Lower leg skin (tissue), 4 donors: ENCODE data around the gene EGFL8. TPM values are rescaled to one million over a fixed set of nuclear protein-coding genes. Genes with fewer than 3 reads are reported as not detected.
A peak's percentile ranks its signal among the peaks of the same experiment; 100 is the strongest.
"Not testable (repeated sequence)": the region's sequence is repeated elsewhere in the genome, so short reads cannot be mapped to it uniquely, and the experiment has no call there.

Experiments used
- DNase-seq, 2 donors: peaks; one replicate each; pipeline ENCODE4 v3.0.0-alpha.2; 2019; ENCODE audit warnings: low spot score in 2 of 2
- H3K4me3 ChIP-seq: fragments of 200-600 bp; sonication (generic); 2 replicates; pipeline ENCODE4 v1.5.1; 2017; ENCODE audit warnings: mild to moderate bottlenecking, low read depth; ENCODE audit not compliant: poor library complexity, severe bottlenecking
- POLR2A ChIP-seq, 2 donors: fragments of 450-650 bp; IDR thresholded peaks; one replicate each; pipeline ENCODE4 v1.6.1; 2016 to 2017; ENCODE audit warnings: antibody characterized with exemption in 2 of 2, mild to moderate bottlenecking in 1 of 2, moderate library complexity in 1 of 2
- WGBS, 2 donors: methylation state at CpG; one replicate each; pipeline ENCODE4 v1.1.5; 2018; 5-methylcytosine and 5-hydroxymethylcytosine counted together
- intact Hi-C: fragments of 100-400 bp; cut with DNase I; formaldehyde crosslinking; loops from one replicate; pipeline ENCODE4 v1.15.0; 2023; ENCODE audit warnings: low total_unique reads
- total RNA-seq, 4 donors: library from RNA; depleted of rRNA; stranded (reverse); fragments of >200 nt; gene quantifications; one replicate each; pipeline ENCODE4 v1.1.0, GENCODE V29; 2016
- TF ChIP-seq, protein P1 (sequence below), 3 donors: fragments of 450-650 bp; IDR thresholded peaks; one replicate each; pipeline ENCODE4 v1.5.1; 2016; ENCODE audit warnings: antibody characterized with exemption in 3 of 3, mild to moderate bottlenecking in 3 of 3, moderate library complexity in 2 of 3

EGFL8 gene
- total RNA-seq, 4 donors from 2014 or later, result 12.5 to 40.8 (median 18.6) TPM

- no peak for DNase-seq
- WGBS, 2 donors, result 86 to 88% methylated on average over 7 of the region's 9 CpGs
- intact Hi-C loops, result no loop called here
- no peak overlapping the region for H3K4me3 ChIP-seq
- no peak for TF ChIP-seq POLR2A (IDR thresholded peaks at IDR 0.05)
- TF ChIP-seq, protein P1, sequence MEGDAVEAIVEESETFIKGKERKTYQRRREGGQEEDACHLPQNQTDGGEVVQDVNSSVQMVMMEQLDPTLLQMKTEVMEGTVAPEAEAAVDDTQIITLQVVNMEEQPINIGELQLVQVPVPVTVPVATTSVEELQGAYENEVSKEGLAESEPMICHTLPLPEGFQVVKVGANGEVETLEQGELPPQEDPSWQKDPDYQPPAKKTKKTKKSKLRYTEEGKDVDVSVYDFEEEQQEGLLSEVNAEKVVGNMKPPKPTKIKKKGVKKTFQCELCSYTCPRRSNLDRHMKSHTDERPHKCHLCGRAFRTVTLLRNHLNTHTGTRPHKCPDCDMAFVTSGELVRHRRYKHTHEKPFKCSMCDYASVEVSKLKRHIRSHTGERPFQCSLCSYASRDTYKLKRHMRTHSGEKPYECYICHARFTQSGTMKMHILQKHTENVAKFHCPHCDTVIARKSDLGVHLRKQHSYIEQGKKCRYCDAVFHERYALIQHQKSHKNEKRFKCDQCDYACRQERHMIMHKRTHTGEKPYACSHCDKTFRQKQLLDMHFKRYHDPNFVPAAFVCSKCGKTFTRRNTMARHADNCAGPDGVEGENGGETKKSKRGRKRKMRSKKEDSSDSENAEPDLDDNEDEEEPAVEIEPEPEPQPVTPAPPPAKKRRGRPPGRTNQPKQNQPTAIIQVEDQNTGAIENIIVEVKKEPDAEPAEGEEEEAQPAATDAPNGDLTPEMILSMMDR (IDR thresholded peaks at IDR 0.05), result no peak
These were observed 37.8 kb downstream of the EGFL8 start for GRCh38 chr6:32202186-32202585.

- TF ChIP-seq POLR2A (IDR thresholded peaks at IDR 0.05), result no peak
- TF ChIP-seq, protein P1 (IDR thresholded peaks at IDR 0.05), result no peak
- intact Hi-C loops, result no loop called here
- H3K4me3 ChIP-seq, result no peak overlapping the region
- WGBS, 2 donors, result 87 to 89% methylated on average over 9 of the region's 9 CpGs
- DNase-seq, result no peak
These were observed 39.3 kb downstream of the EGFL8 start for GRCh38 chr6:32203426-32204267.

DNA sequence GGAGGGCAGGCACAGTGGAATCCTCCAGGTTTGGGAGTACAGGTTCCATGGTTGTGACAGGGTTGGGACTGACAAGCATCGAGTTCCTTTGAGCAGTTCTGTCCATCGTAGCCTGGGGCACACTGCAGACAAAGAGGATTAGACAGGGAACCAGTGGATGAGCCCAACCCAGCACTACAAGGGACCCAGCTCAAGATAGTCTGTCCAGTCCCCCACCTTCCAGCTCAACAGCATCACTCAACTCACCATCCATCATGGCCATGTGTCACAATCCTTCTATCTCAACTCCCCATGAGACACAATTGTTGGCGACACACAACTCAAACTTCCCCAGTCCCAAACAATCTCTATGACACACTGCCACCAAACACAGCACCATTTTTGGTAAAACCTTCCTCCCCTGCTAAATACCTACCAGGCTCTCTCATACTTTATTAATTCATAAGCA, 39.9 kb downstream of the EGFL8 start:
- intact Hi-C loops, result no loop called here
- 87 to 95% methylated on average over 3 of the region's 3 CpGs for WGBS, 2 donors
- no peak overlapping the region for H3K4me3 ChIP-seq
- TF ChIP-seq POLR2A (IDR thresholded peaks at IDR 0.05), result no peak
- TF ChIP-seq, protein P1 (IDR thresholded peaks at IDR 0.05), result no peak
- DNase-seq, result no peak

DNA sequence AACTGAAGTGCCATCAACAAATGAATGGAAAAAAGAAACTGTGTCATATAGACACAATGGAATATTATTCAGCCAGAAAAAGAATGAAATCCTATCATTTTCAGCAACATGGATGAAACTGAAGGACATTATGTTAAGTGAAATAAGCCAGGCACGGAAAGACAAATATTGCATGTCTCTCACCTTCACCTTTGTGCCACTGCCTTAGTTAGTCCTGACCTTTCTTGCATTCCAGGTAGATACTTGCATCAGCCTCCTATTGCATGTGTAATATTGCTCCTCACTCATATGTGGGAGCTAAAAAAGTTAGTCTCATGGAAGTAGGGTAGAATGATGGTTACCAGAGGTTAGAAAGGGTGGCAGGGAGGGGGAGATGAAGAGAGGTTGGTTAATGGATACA, 44.6 kb downstream of the EGFL8 start:
- WGBS, 2 donors, result 85 to 98% methylated on average over 1 of the region's 1 CpG
- TF ChIP-seq, protein P1 (IDR thresholded peaks at IDR 0.05), result no peak
- no peak for TF ChIP-seq POLR2A (IDR thresholded peaks at IDR 0.05)
- no peak for DNase-seq
- H3K4me3 ChIP-seq, result no peak overlapping the region
- intact Hi-C loops, result no loop called here

GRCh38 chr6:32210191-32210601, 45.8 kb downstream of the EGFL8 start:
- DNase-seq, result peak in 1 of 2 donors; percentile 75
- intact Hi-C loops, result no loop called here
- 84 to 89% methylated on average over 5 of the region's 5 CpGs for WGBS, 2 donors
- TF ChIP-seq, protein P1 (IDR thresholded peaks at IDR 0.05), result no peak
- TF ChIP-seq POLR2A (IDR thresholded peaks at IDR 0.05), result no peak
- H3K4me3 ChIP-seq, result no peak overlapping the region

DNA sequence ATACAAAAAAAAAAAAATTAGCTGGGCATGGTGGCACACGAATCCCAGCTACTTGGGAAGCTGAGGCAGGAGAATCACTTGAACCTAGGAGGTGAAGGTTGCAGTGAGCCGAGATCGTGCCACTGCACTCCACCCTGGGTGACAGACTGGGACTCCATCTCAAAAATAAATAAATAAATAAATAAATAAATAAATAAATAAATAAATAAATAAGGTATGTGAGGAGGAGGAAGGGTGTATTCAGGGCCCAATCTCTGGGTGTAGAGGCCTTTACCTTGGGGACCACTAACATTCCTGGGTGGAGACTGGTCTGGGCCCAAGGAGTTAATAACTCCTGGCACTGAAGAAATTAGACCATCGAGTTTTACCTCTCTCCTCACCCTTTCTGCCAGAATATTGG, 47.0 kb downstream of the EGFL8 start:
- intact Hi-C loops, DNase-seq, H3K4me3 ChIP-seq: not testable (repeated sequence)
- WGBS, 2 donors, result 83 to 87% methylated on average over 4 of the region's 4 CpGs
